Measurements from ENCODE around the gene UBE2D1. TPM values are rescaled to one million over a fixed set of nuclear protein-coding genes. Genes with fewer than 3 reads are reported as not detected.

Gene UBE2D1
- total and polyA plus RNA-seq, 2 of the 8 experiments (the other 6 are each of a cell fraction or from before 2014, with no cell fraction given) = 21.2 to 33.5 TPM

- DNase-seq (ENCODE audit: low read depth in 1 of 2, low spot score in 2 of 2) = no peak
- no peaks in the 10 kb centered on the region for H3K79me2 ChIP-seq (ENCODE audit: control insufficient read depth in 1 of 2, insufficient read depth in 2 of 2, low read length in 2 of 2)
- H3K4ac ChIP-seq (replicated peaks; ENCODE audit: insufficient read length, low read depth, low read length) = no peak overlapping the region
- ChIA-PET POLR2A (ENCODE audit: partially characterized antibody) (no interaction called here), CTCF (ENCODE audit: partially characterized antibody) (interaction anchor here (0.7 to 4.7 kb wide), 5 partner anchors 11 to 262 kb away, joined by 3 to 38 read pairs (median 5); partner anchors contain the start of gene TFAM)
- H3K4me3 ChIP-seq (ENCODE audit: extremely low read depth in 1 of 4, insufficient read depth in 2 of 4, low read depth in 3 of 4, low read length in 4 of 4) = no peak overlapping the region
- no peaks in the 10 kb centered on the region for H3K27me3 ChIP-seq (replicated peaks in 1 of 4; ENCODE audit: control insufficient read depth in 3 of 4, extremely low read depth in 1 of 4, insufficient read depth in 3 of 4, low read length in 3 of 4)
- no peak overlapping the region for H2BK5ac ChIP-seq (ENCODE audit: low read depth, low read length)
- H3K9ac ChIP-seq (replicated peaks in 1 of 4; ENCODE audit: extremely low read depth in 1 of 4, low read depth in 3 of 4, low read length in 3 of 4) = no peak overlapping the region
- no peak for FAIRE-seq
- no peak overlapping the region for H2AK5ac ChIP-seq (ENCODE audit: low read depth, low read length)
- H3K23me2 ChIP-seq (ENCODE audit: low read depth, low read length) = no peaks in the 10 kb centered on the region
- no peak overlapping the region for H4K8ac ChIP-seq (ENCODE audit: extremely low read depth, insufficient read depth, low read length)
- H2BK20ac ChIP-seq (ENCODE audit: low read length) = no peak overlapping the region
- no peak overlapping the region for H3K14ac ChIP-seq (ENCODE audit: insufficient read length)
- H3K4me2 ChIP-seq (ENCODE audit: insufficient read depth in 1 of 2, low read depth in 2 of 2, low read length in 2 of 2) = no peak overlapping the region
- no peak overlapping the region for H3K27ac ChIP-seq (ENCODE audit: low read depth, low read length)
- H3K9me3 ChIP-seq (ENCODE audit: insufficient read depth in 2 of 2, low read depth in 1 of 2, low read length in 1 of 2) = no peaks in the 10 kb centered on the region
- no peak overlapping the region for H2BK15ac ChIP-seq (ENCODE audit: low read length)
- H3K23ac ChIP-seq (ENCODE audit: insufficient read length) = no peak overlapping the region
- no peak overlapping the region for H2AFZ ChIP-seq (ENCODE audit: low read length)
- no peak overlapping the region for H4K91ac ChIP-seq (replicated peaks; ENCODE audit: insufficient read length, low read length)
- no peaks in the 10 kb centered on the region for H3K4me1 ChIP-seq (replicated peaks in 1 of 4; ENCODE audit: control insufficient read depth in 3 of 4, insufficient read depth in 4 of 4, low read length in 3 of 4)
- H3K36me3 ChIP-seq (ENCODE audit: control insufficient read depth in 2 of 4, insufficient read depth in 4 of 4, low read length in 3 of 4) = no peaks in the 10 kb centered on the region
- H2BK120ac ChIP-seq (replicated peaks; ENCODE audit: low read depth, low read length) = no peak overlapping the region
- no peak overlapping the region for H3K18ac ChIP-seq (ENCODE audit: extremely low read depth, low read length)
- no peak overlapping the region for H4K5ac ChIP-seq (ENCODE audit: insufficient read length, low read depth, low read length)
- WGBS, 2 experiments (ENCODE audit: extremely low coverage in 1 of 2, insufficient coverage in 1 of 2, insufficient read length in 1 of 2, insufficient replicate concordance in 2 of 2, low coverage in 1 of 2, low lambda C conversion rate in 2 of 2, missing lambda C conversion rate in 1 of 2) = 92% methylated on average over 2 of the region's 2 CpGs; no CpG with 5 or more reads in 1 of the 2 experiments
- H3K56ac ChIP-seq (replicated peaks; ENCODE audit: insufficient read length, low read depth, low read length) = no peak overlapping the region
- no peak overlapping the region for H2BK12ac ChIP-seq (ENCODE audit: low read depth, low read length)
- H3K79me1 ChIP-seq (ENCODE audit: low read depth, low read length) = no peaks in the 10 kb centered on the region
- H4K20me1 ChIP-seq (replicated peaks in 1 of 2; ENCODE audit: control insufficient read depth in 1 of 2, insufficient read depth in 2 of 2, low read length in 2 of 2) = no peaks in the 10 kb centered on the region
- TF ChIP-seq CTCF (IDR thresholded peaks at IDR 0.05; ENCODE audit: control extremely low read depth in 1 of 3, insufficient read depth in 1 of 3, low read depth in 1 of 3, low read length in 3 of 3) (no peak), CEBPB (IDR thresholded peaks at IDR 0.05; ENCODE audit: low read depth, low read length) (no peak), HDAC2 (IDR thresholded peaks at IDR 0.05; ENCODE audit: borderline replicate concordance in 1 of 2, low read depth in 2 of 2, low read length in 2 of 2) (no peak), POLR2AphosphoS5 (IDR thresholded peaks at IDR 0.05; ENCODE audit: low read depth, low read length) (no peak), POLR2A (IDR thresholded peaks at IDR 0.05; ENCODE audit: control extremely low read depth in 1 of 2, low read depth in 2 of 2, low read length in 2 of 2) (no peak), SP2 (IDR thresholded peaks at IDR 0.05; ENCODE audit: low read length) (no peak), PHF8 (conservative IDR thresholded peaks at IDR 0.05; ENCODE audit: low read depth, low read length) (no peak), EP300 (IDR thresholded peaks at IDR 0.05; ENCODE audit: borderline replicate concordance in 1 of 2, low read depth in 2 of 2, low read length in 2 of 2) (no peak), NANOG (IDR thresholded peaks at IDR 0.05; ENCODE audit: insufficient read depth, low read depth, low read length, poor library complexity, severe bottlenecking) (no peak), SRF (IDR thresholded peaks at IDR 0.05; ENCODE audit: low read depth, low read length) (no peak), EZH2 (IDR thresholded peaks at IDR 0.05; ENCODE audit: low read depth, low read length, severe bottlenecking) (no peak), GABPA (IDR thresholded peaks at IDR 0.05; ENCODE audit: borderline replicate concordance, insufficient read depth, low read length) (no peak)
Observed at GRCh38 chr10:58302254-58302653, 32.6 kb upstream of the UBE2D1 start.

All from H1 (cell line).